ENCODE data around the gene TMEM204. TPM values are rescaled to one million over a fixed set of nuclear protein-coding genes. Genes with fewer than 3 reads are reported as not detected.

TMEM204 gene
- total RNA-seq, 4 donors from 2014 or later, result 14.7 to 27.7 (median 22.1) TPM

GRCh38 chr16:1546430-1546829 is 13.0 kb downstream of the TMEM204 start:
- Histone ChIP-seq H3K27ac (peak overlapping the region; percentile 86 to 90 (median 87)), H3K36me3 (peaks cover 0 to 11% of the 10 kb centered on the region in 2 donors), H3K27me3 (no peaks in the 10 kb centered on the region), H3K4me1 (peaks cover 54 to 71% of the 10 kb centered on the region in 2 donors), H3K9me3 (no peaks in the 10 kb centered on the region), H3K4me3 (peak overlapping the region in 2 of 4 donors; percentile 22 to 43)
- TF ChIP-seq CTCF (IDR thresholded peaks at IDR 0.05 in 4 of 5, conservative IDR thresholded peaks at IDR 0.05 in 1 of 5), result no peak
- no peak for TF ChIP-seq POLR2A (IDR thresholded peaks at IDR 0.05)
- intact Hi-C loops (cut with DNase I; ENCODE audit: low total_unique reads), result loop anchor here (5.0 kb wide), 1 partner anchor 54 kb away; the partner anchor contains the start of gene TELO2
- ATAC-seq (no peak), DNase-seq (no peak)
- in situ Hi-C loops (cut with MboI; ENCODE audit: low sequenced_read_pairs in 4 of 4), result no loop called here

- DNase-seq, result no peak
- no peak for ATAC-seq
- in situ Hi-C loops (cut with MboI; ENCODE audit: low sequenced_read_pairs in 4 of 4), result no loop called here
- no peak overlapping the region for H3K4me3 ChIP-seq
- H3K27ac ChIP-seq, result peak overlapping the region; percentile 43 to 90 (median 86)
- H3K27me3 ChIP-seq, result no peaks in the 10 kb centered on the region
- H3K4me1 ChIP-seq, result peaks cover 50 to 65% of the 10 kb centered on the region in 2 donors
- no peaks in the 10 kb centered on the region for H3K9me3 ChIP-seq
- intact Hi-C loops (cut with DNase I; ENCODE audit: low total_unique reads), result loop anchor here (5.0 kb wide), 1 partner anchor 56 kb away; the partner anchor contains the start of gene TELO2
- H3K36me3 ChIP-seq, result peaks cover 0 to 6% of the 10 kb centered on the region in 2 donors
- no peak for TF ChIP-seq CTCF (IDR thresholded peaks at IDR 0.05 in 4 of 5, conservative IDR thresholded peaks at IDR 0.05 in 1 of 5)
- TF ChIP-seq POLR2A (IDR thresholded peaks at IDR 0.05), result no peak
Observed at GRCh38 chr16:1548233-1548632, 14.8 kb downstream of the TMEM204 start.

- H3K27me3 ChIP-seq, result no peaks in the 10 kb centered on the region
- H3K36me3 ChIP-seq, result peaks cover 0 to 6% of the 10 kb centered on the region in 2 donors
- peak overlapping the region in 3 of 4 donors; percentile 86 to 90 (median 87) for H3K27ac ChIP-seq
- no peak for ATAC-seq
- no peak overlapping the region for H3K4me3 ChIP-seq
- in situ Hi-C loops (cut with MboI; ENCODE audit: low sequenced_read_pairs in 4 of 4) (no loop called here), intact Hi-C loops (cut with DNase I; ENCODE audit: low total_unique reads) (loop anchor here (5.0 kb wide), 1 partner anchor 56 kb away; the partner anchor contains the start of gene TELO2)
- H3K9me3 ChIP-seq, result no peaks in the 10 kb centered on the region
- no peak for DNase-seq
- TF ChIP-seq CTCF (IDR thresholded peaks at IDR 0.05 in 4 of 5, conservative IDR thresholded peaks at IDR 0.05 in 1 of 5) (no peak), POLR2A (IDR thresholded peaks at IDR 0.05) (no peak)
- peaks cover 50 to 65% of the 10 kb centered on the region in 2 donors for H3K4me1 ChIP-seq
Observed at GRCh38 chr16:1548727-1549126, 15.3 kb downstream of the TMEM204 start.

- Histone ChIP-seq H3K9me3 (no peaks in the 10 kb centered on the region), H3K27me3 (no peaks in the 10 kb centered on the region), H3K27ac (peak overlapping the region; percentile 67 to 90 (median 86)), H3K4me3 (no peak overlapping the region), H3K36me3 (peaks cover 0 to 10% of the 10 kb centered on the region in 2 donors), H3K4me1 (peaks cover 41 to 57% of the 10 kb centered on the region in 2 donors)
- TF ChIP-seq CTCF (IDR thresholded peaks at IDR 0.05 in 4 of 5, conservative IDR thresholded peaks at IDR 0.05 in 1 of 5), result no peak
- no peak for TF ChIP-seq POLR2A (IDR thresholded peaks at IDR 0.05)
- ATAC-seq (peak; percentile 78 to 86), DNase-seq (peak; percentile 56 to 77)
- intact Hi-C loops (cut with DNase I; ENCODE audit: low total_unique reads) (no loop called here), in situ Hi-C loops (cut with MboI; ENCODE audit: low sequenced_read_pairs in 4 of 4) (no loop called here)
Observed at GRCh38 chr16:1550069-1550468, 16.6 kb downstream of the TMEM204 start.

- no peak for ATAC-seq
- Histone ChIP-seq H3K36me3 (peaks cover 0 to 17% of the 10 kb centered on the region in 2 donors), H3K9me3 (no peaks in the 10 kb centered on the region), H3K4me1 (peaks cover 35 to 51% of the 10 kb centered on the region in 2 donors), H3K27me3 (no peaks in the 10 kb centered on the region), H3K4me3 (no peak overlapping the region), H3K27ac (peak overlapping the region; percentile 67 to 90 (median 86))
- intact Hi-C loops (cut with DNase I; ENCODE audit: low total_unique reads), result no loop called here
- in situ Hi-C loops (cut with MboI; ENCODE audit: low sequenced_read_pairs in 4 of 4), result no loop called here
- TF ChIP-seq POLR2A (IDR thresholded peaks at IDR 0.05), result no peak
- TF ChIP-seq CTCF (IDR thresholded peaks at IDR 0.05 in 4 of 5, conservative IDR thresholded peaks at IDR 0.05 in 1 of 5), result no peak
- no peak for DNase-seq
Observed at GRCh38 chr16:1550696-1551095, 17.2 kb downstream of the TMEM204 start.
